ENCODE results near the gene AP1S1.
"Not testable (repeated sequence)": the region's sequence is repeated elsewhere in the genome, so short reads cannot be mapped to it uniquely, and the experiment has no call there.

Gene AP1S1

GRCh38 chr7:101125989-101126650 is 28.2 kb upstream of the AP1S1 start:
- DNase-seq, result peak; percentile 56

DNA sequence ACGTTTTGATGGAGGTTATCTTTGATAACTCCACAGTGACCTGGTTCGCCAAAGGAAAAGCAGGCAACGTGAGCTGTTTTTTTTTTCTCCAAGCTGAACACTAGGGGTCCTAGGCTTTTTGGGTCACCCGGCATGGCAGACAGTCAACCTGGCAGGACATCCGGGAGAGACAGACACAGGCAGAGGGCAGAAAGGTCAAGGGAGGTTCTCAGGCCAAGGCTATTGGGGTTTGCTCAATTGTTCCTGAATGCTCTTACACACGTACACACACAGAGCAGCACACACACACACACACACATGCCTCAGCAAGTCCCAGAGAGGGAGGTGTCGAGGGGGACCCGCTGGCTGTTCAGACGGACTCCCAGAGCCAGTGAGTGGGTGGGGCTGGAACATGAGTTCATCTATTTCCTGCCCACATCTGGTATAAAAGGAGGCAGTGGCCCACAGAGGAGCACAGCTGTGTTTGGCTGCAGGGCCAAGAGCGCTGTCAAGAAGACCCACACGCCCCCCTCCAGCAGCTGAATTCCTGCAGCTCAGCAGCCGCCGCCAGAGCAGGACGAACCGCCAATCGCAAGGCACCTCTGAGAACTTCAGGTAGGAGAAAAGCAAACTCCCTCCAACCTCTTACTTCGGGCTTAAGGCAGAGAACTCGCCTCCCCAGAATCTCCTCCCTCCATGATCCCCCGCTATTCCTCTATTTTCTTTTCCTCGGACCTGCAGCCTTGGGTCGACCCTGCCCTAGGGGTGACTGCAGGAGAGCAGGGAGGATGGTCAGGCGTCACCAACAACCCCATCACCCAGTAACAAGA is 27.4 kb upstream of the AP1S1 start, which contains the start of gene SERPINE1:
TSS of gene SERPINE1 (plus strand) at position 454 of the 809 bp plus-strand sequence. CDS start 1,290 bp downstream, outside the sequence.
- DNase-seq, result peak; percentile 78

- no peak for DNase-seq
These were observed 26.7 kb upstream of the AP1S1 start for GRCh38 chr7:101127460-101128039.

- DNase-seq, result no peak
These were observed 26.0 kb upstream of the AP1S1 start for GRCh38 chr7:101128040-101128834.

- no peak for DNase-seq
These were observed 24.6 kb upstream of the AP1S1 start for GRCh38 chr7:101129603-101130117.

DNA sequence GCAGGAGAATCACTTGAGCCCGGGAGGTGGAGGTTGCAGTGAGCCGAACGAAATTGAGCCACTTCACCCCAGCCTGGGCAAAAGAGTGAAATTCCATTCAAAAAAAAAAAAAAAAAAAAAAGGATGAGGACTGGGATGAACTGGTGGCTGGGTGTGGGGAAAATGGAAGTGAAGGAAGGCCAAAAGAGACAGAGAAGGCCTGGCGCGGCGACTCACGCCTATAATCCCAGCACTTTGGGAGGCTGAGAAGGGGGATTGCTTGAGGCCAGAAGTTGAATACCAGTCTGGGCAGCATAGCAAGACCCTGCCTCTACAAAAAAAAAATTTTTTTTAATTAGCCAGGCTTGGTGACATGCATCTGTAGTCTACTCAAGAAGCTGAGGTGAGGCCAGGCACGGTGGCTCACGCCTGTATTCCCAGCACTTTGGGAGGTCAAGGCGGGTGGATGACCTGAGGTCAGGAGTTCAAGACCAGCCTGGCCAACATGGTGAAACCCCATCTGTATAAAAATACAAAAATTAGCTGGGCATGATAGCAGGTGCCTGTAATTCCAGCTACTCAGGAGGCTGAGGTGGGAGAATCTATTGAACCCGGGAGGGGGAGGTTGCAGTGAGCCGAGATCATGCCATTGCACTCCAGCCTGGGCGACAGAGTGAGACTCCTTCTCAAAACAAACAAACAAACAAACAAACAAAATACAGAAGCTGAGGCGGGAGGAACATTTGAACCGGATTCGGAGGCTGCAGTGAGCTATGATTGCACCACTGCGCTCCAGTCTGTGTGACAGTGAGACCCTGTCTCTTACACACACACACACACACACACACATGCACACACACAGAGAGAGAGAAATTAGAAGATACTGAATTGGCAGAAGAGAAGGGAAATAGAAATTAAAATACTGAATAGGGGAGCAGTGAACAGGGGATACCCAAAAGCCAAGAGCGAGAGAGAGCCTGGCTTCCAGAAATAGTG is 21.4 kb upstream of the AP1S1 start:
- not testable (repeated sequence) for DNase-seq

GRCh38 chr7:101133621-101134398 is 20.5 kb upstream of the AP1S1 start:
- DNase-seq, result no peak

- no peak for DNase-seq
These were observed 19.8 kb upstream of the AP1S1 start for GRCh38 chr7:101134399-101134980.

DNA sequence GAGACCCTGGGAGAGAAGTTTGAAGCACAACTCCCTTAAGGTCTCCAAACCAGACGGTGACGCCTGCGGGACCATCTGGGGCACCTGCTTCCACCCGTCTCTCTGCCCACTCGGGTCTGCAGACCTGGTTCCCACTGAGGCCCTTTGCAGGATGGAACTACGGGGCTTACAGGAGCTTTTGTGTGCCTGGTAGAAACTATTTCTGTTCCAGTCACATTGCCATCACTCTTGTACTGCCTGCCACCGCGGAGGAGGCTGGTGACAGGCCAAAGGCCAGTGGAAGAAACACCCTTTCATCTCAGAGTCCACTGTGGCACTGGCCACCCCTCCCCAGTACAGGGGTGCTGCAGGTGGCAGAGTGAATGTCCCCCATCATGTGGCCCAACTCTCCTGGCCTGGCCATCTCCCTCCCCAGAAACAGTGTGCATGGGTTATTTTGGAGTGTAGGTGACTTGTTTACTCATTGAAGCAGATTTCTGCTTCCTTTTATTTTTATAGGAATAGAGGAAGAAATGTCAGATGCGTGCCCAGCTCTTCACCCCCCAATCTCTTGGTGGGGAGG is 16.5 kb upstream of the AP1S1 start:
- DNase-seq, result no peak

DNA sequence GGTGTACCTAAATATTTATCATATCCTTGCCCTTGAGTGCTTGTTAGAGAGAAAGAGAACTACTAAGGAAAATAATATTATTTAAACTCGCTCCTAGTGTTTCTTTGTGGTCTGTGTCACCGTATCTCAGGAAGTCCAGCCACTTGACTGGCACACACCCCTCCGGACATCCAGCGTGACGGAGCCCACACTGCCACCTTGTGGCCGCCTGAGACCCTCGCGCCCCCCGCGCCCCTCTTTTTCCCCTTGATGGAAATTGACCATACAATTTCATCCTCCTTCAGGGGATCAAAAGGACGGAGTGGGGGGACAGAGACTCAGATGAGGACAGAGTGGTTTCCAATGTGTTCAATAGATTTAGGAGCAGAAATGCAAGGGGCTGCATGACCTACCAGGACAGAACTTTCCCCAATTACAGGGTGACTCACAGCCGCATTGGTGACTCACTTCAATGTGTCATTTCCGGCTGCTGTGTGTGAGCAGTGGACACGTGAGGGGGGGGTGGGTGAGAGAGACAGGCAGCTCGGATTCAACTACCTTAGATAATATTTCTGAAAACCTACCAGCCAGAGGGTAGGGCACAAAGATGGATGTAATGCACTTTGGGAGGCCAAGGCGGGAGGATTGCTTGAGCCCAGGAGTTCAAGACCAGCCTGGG is 15.9 kb upstream of the AP1S1 start:
- DNase-seq, result peak; percentile 88

GRCh38 chr7:101140339-101140699 is 14.0 kb upstream of the AP1S1 start:
- DNase-seq, result no peak

GRCh38 chr7:101140746-101141382 is 13.4 kb upstream of the AP1S1 start:
- DNase-seq, result no peak

DNA sequence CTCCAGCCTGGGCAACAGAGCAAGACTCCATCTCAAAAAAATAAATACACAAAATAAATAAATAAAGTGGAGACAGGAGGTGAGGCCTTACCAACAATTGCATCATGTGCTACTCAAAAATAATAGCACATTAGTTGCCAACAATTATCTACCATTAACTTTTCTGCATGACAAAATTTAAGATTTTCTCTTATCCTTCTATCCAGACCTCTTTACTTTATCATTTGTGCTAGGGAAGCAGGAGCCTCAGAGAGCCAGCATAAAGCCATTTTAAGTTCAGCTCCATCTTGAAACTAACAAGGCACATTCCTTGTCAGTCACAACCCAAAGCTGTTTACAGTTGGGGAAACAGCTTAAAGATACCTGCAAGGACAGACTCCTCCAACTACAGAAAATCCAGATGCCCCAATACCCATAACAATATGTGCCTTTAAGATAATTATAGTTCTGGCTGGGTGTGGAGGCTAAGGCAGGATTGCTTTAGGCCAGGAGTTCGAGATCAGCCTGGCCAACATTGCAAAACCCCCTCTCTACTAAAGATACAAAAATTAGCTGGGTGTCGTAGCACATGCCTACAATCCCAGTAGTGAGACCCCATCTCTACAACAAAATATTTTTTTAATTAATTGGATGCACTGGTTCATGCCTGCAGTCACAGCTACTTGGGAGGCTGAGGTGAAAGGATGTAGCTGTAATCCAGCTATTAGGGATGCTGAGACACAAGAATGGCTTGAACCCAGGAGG is 2.2 kb upstream of the AP1S1 start:
- DNase-seq, result no peak

- DNase-seq, result no peak
These were observed 422 bp downstream of the AP1S1 start for GRCh38 chr7:101154693-101155102.

GRCh38 chr7:101155303-101155702 is 1.0 kb downstream of the AP1S1 start:
- no peak for DNase-seq

GRCh38 chr7:101156277-101156676 is 2.0 kb downstream of the AP1S1 start:
- DNase-seq, result no peak

DNA sequence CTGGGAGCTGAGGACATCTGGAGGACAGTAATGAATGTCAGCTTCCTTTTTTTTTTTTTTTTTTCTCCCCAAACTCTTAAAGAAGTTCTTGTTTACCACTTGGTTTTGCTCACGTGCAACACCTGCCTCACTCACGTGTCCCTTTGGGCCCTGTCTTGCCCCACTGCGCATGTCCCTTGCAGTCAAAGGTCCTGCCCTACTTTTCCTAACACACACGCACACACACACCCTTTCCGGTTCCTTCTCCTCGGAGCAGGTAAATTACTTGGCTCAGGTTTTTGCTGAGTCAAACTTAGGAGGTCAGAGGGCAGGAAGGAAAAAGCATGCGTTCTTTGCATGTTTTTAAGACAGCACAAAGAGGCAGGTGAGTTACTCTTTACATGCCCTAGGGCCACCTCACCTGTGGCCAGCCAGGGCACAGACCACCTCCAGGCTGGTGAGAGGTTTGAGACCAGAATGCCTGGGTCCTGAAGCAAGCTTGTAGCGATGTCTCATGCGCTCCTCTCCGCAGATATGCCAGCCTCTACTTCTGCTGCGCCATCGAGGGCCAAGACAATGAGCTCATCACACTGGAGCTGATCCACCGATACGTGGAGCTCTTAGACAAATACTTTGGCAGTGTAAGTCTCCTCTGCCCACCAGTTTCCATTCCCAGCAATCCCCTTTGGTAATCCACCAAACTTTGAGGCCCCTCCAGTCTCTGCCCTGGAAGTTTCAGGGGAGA is 2.8 kb downstream of the AP1S1 start:
- no peak for DNase-seq
